IPS DF 19.7 (cell line): ENCODE data around the gene FBXL13.

ENCODE experiments used
- DNase-seq: peaks from one replicate; pipeline ENCODE4 v3.0.0-alpha.2; 2013; ENCODE audit warnings: low read depth, low spot score

FBXL13 gene

GRCh38 chr7:102896585-102896984 lies 178.0 kb downstream of the FBXL13 start:
- no peak for DNase-seq

- no peak for DNase-seq
Observed at GRCh38 chr7:102895602-102896001, 179.0 kb downstream of the FBXL13 start.

GRCh38 chr7:102892631-102893278 lies 181.8 kb downstream of the FBXL13 start:
- DNase-seq, result no peak

GRCh38 chr7:102891693-102892261 lies 182.8 kb downstream of the FBXL13 start:
- no peak for DNase-seq

- DNase-seq, result no peak
Observed at GRCh38 chr7:102890971-102891692, 183.5 kb downstream of the FBXL13 start.

GRCh38 chr7:102890292-102890970 lies 184.2 kb downstream of the FBXL13 start:
- no peak for DNase-seq

- DNase-seq, result no peak
Observed at GRCh38 chr7:102889851-102890250, 184.7 kb downstream of the FBXL13 start.

- no peak for DNase-seq
Observed at GRCh38 chr7:102888561-102889233, 185.9 kb downstream of the FBXL13 start.

- no peak for DNase-seq
Observed at GRCh38 chr7:102883098-102883860, 191.3 kb downstream of the FBXL13 start.

- no peak for DNase-seq
Observed at GRCh38 chr7:102875700-102876295, 198.8 kb downstream of the FBXL13 start.

GRCh38 chr7:102874966-102875365 lies 199.6 kb downstream of the FBXL13 start:
- no peak for DNase-seq

GRCh38 chr7:102874166-102874829 lies 200.3 kb downstream of the FBXL13 start:
- DNase-seq, result no peak

GRCh38 chr7:102873470-102874165 lies 201.0 kb downstream of the FBXL13 start:
- DNase-seq, result no peak

GRCh38 chr7:102872460-102872859 lies 202.1 kb downstream of the FBXL13 start:
- no peak for DNase-seq

GRCh38 chr7:102869195-102869594 lies 205.4 kb downstream of the FBXL13 start:
- DNase-seq, result no peak

- DNase-seq, result no peak
Observed at GRCh38 chr7:102866535-102867215, 207.9 kb downstream of the FBXL13 start.

GRCh38 chr7:102864958-102865357 lies 209.6 kb downstream of the FBXL13 start:
- no peak for DNase-seq

- DNase-seq, result no peak
Observed at GRCh38 chr7:102860351-102860811, 214.2 kb downstream of the FBXL13 start.

- DNase-seq, result no peak
Observed at GRCh38 chr7:102859799-102860125, 214.8 kb downstream of the FBXL13 start.
